ENCODE data around the gene E2F2.

The E2F2 gene

DNA sequence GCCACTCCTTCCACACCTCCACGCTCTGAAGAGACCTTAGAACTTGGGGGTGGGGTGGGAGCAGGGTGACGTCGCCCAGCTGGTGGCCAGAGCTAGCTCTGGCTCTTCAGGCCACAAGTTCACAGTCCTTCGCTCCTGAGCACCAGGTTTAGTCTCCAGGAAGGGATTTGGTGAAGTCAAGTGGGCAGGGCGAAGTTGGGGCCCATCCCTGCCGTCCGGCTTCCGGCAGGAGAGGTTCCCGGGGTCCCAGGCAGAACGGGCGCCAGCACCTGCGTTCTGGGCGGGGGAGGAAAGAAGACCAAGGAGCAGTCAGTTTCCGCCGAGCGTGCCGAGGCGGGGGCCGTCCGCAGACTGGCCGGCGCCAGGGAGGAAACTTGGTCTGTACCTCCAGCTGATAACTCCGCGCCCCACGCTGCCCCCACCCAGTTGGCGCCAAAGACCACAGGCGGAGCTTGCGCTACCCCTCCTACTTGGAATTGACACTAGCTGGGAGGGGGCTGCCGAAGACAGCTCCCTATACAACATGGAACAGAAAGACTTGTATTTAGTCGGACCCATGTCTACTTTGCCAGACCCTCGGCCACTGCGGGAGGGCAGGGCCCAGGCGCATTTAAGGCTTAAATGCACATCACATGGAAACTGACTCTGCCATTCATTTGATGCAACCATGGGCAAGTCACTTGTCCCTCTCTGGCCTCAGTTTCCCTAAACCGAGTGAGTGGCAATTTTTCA is 27.3 kb upstream of the E2F2 start (continued):
- TF ChIP-seq, protein P1, sequence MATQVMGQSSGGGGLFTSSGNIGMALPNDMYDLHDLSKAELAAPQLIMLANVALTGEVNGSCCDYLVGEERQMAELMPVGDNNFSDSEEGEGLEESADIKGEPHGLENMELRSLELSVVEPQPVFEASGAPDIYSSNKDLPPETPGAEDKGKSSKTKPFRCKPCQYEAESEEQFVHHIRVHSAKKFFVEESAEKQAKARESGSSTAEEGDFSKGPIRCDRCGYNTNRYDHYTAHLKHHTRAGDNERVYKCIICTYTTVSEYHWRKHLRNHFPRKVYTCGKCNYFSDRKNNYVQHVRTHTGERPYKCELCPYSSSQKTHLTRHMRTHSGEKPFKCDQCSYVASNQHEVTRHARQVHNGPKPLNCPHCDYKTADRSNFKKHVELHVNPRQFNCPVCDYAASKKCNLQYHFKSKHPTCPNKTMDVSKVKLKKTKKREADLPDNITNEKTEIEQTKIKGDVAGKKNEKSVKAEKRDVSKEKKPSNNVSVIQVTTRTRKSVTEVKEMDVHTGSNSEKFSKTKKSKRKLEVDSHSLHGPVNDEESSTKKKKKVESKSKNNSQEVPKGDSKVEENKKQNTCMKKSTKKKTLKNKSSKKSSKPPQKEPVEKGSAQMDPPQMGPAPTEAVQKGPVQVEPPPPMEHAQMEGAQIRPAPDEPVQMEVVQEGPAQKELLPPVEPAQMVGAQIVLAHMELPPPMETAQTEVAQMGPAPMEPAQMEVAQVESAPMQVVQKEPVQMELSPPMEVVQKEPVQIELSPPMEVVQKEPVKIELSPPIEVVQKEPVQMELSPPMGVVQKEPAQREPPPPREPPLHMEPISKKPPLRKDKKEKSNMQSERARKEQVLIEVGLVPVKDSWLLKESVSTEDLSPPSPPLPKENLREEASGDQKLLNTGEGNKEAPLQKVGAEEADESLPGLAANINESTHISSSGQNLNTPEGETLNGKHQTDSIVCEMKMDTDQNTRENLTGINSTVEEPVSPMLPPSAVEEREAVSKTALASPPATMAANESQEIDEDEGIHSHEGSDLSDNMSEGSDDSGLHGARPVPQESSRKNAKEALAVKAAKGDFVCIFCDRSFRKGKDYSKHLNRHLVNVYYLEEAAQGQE (tag by site-specific recombination; IDR thresholded peaks at IDR 0.05): peak; percentile 20; the same call in 1 of the 2 replicates
- TF ChIP-seq ZNF585B (tag by site-specific recombination; IDR thresholded peaks at IDR 0.05) (no peak), ZNF112 (tag by site-specific recombination; IDR thresholded peaks at IDR 0.05) (no peak), ZNF544 (tag by site-specific recombination; IDR thresholded peaks at IDR 0.05) (no peak), ZNF558 (tag by site-specific recombination; IDR thresholded peaks at IDR 0.05) (no peak), ZNF2 (tag by site-specific recombination; IDR thresholded peaks at IDR 0.05) (0 out of 2 replicates have a peak, but pooled peaks have one; percentile 49), ZNF24 (tag by site-specific recombination; IDR thresholded peaks at IDR 0.05) (peak; percentile 78), ZNF791 (tag by site-specific recombination; IDR thresholded peaks at IDR 0.05) (no peak), HOXC10 (CRISPR knock-in tag; IDR thresholded peaks at IDR 0.05) (no peak), ZEB2 (tag by site-specific recombination; IDR thresholded peaks at IDR 0.05) (peak; percentile 87), ZBTB17 (tag by site-specific recombination; IDR thresholded peaks at IDR 0.05) (no peak; the same call in 1 of the 2 replicates), ZNF548 (tag by site-specific recombination; IDR thresholded peaks at IDR 0.05) (no peak), ZNF157 (tag by site-specific recombination; IDR thresholded peaks at IDR 0.05) (no peak), SALL2 (tag by site-specific recombination; IDR thresholded peaks at IDR 0.05; ENCODE audit: borderline replicate concordance) (no peak), ZNF776 (tag by site-specific recombination; IDR thresholded peaks at IDR 0.05; ENCODE audit: borderline replicate concordance) (no peak), ZNF341 (tag by site-specific recombination; IDR thresholded peaks at IDR 0.05; ENCODE audit: low read depth) (peak; percentile 72), ZNF391 (tag by site-specific recombination; IDR thresholded peaks at IDR 0.05; ENCODE audit: borderline replicate concordance, low read depth) (no peak), ZNF10 (tag by site-specific recombination; IDR thresholded peaks at IDR 0.05) (peak; percentile 62; the same call in 1 of the 2 replicates), ZBTB20 (tag by site-specific recombination; IDR thresholded peaks at IDR 0.05) (peak; percentile 85), ZFHX2 (tag by site-specific recombination; conservative IDR thresholded peaks at IDR 0.05) (peak; percentile 79), KLF8 (tag by site-specific recombination; IDR thresholded peaks at IDR 0.05) (peak; percentile 96), ZNF114 (tag by site-specific recombination; IDR thresholded peaks at IDR 0.05) (no peak), ZNF621 (tag by site-specific recombination; IDR thresholded peaks at IDR 0.05) (no peak), ZNF747 (tag by site-specific recombination; IDR thresholded peaks at IDR 0.05) (no peak), ZNF830 (tag by site-specific recombination; IDR thresholded peaks at IDR 0.05; ENCODE audit: low read depth) (no peak), YY1 (tag by site-specific recombination; IDR thresholded peaks at IDR 0.05) (no peak), ZFP3 (tag by site-specific recombination; IDR thresholded peaks at IDR 0.05; ENCODE audit: low read depth) (no peak), SP7 (tag by site-specific recombination; IDR thresholded peaks at IDR 0.05) (peak; percentile 64; the same call in 1 of the 2 replicates), ZNF626 (tag by site-specific recombination; IDR thresholded peaks at IDR 0.05) (no peak), SCRT2 (tag by site-specific recombination; IDR thresholded peaks at IDR 0.05) (no peak), HOXA7 (CRISPR knock-in tag; IDR thresholded peaks at IDR 0.05; ENCODE audit: borderline replicate concordance) (no peak), ZNF677 (tag by site-specific recombination; IDR thresholded peaks at IDR 0.05) (no peak)
- TF ChIP-seq, protein P2, sequence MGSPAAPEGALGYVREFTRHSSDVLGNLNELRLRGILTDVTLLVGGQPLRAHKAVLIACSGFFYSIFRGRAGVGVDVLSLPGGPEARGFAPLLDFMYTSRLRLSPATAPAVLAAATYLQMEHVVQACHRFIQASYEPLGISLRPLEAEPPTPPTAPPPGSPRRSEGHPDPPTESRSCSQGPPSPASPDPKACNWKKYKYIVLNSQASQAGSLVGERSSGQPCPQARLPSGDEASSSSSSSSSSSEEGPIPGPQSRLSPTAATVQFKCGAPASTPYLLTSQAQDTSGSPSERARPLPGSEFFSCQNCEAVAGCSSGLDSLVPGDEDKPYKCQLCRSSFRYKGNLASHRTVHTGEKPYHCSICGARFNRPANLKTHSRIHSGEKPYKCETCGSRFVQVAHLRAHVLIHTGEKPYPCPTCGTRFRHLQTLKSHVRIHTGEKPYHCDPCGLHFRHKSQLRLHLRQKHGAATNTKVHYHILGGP (tag by site-specific recombination; IDR thresholded peaks at IDR 0.05): no peak
- TF ChIP-seq, protein P3, sequence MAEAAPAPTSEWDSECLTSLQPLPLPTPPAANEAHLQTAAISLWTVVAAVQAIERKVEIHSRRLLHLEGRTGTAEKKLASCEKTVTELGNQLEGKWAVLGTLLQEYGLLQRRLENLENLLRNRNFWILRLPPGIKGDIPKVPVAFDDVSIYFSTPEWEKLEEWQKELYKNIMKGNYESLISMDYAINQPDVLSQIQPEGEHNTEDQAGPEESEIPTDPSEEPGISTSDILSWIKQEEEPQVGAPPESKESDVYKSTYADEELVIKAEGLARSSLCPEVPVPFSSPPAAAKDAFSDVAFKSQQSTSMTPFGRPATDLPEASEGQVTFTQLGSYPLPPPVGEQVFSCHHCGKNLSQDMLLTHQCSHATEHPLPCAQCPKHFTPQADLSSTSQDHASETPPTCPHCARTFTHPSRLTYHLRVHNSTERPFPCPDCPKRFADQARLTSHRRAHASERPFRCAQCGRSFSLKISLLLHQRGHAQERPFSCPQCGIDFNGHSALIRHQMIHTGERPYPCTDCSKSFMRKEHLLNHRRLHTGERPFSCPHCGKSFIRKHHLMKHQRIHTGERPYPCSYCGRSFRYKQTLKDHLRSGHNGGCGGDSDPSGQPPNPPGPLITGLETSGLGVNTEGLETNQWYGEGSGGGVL (tag by site-specific recombination; IDR thresholded peaks at IDR 0.05): peak; percentile 79
- TF ChIP-seq, protein P4, sequence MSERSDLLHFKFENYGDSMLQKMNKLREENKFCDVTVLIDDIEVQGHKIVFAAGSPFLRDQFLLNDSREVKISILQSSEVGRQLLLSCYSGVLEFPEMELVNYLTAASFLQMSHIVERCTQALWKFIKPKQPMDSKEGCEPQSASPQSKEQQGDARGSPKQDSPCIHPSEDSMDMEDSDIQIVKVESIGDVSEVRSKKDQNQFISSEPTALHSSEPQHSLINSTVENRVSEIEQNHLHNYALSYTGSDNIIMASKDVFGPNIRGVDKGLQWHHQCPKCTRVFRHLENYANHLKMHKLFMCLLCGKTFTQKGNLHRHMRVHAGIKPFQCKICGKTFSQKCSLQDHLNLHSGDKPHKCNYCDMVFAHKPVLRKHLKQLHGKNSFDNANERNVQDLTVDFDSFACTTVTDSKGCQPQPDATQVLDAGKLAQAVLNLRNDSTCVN (tag by site-specific recombination; optimal IDR thresholded peaks at IDR 0.05): peak; percentile 52
